Measurements from ENCODE around the gene KRR1. TPM values are rescaled to one million over a fixed set of nuclear protein-coding genes. Genes with fewer than 3 reads are reported as not detected.

KRR1 gene
- total RNA-seq, 1 donor from 2014 or later = 71.2 TPM

Other genes with a start within 250 kb of the KRR1 start
- gene CAPS2, start 181.3 kb downstream of the KRR1 start, total RNA-seq = 9.6 and 12.7 TPM in 2 replicates
- not detected in 2 replicates for gene GLIPR1L1, start 176.9 kb downstream of the KRR1 start, total RNA-seq
- gene GLIPR1L2, start 120.5 kb downstream of the KRR1 start, total RNA-seq = 0.29 and 0.64 TPM in 2 replicates
- gene GLIPR1, start 30.9 kb downstream of the KRR1 start, total RNA-seq = 0.22 and 0.33 TPM in 2 replicates